Transverse colon (tissue), 4 donors: Measurements from ENCODE around the gene ROR1. TPM values are rescaled to one million over a fixed set of nuclear protein-coding genes. Genes with fewer than 3 reads are reported as not detected.
A peak's percentile ranks its signal among the peaks of the same experiment; 100 is the strongest.

ENCODE experiments used
- DNase-seq: peaks from one replicate; pipeline ENCODE4 v3.0.0-alpha.2; 2019
- H3K27ac ChIP-seq, 4 donors: fragments of 200-600 bp; sonication (generic); 2 replicates each; pipeline ENCODE4 v1.5.1; 2016 to 2018; ENCODE audit warnings: inconsistent platforms in 4 of 4
- H3K27me3 ChIP-seq: fragments of 200-600 bp; sonication (generic); 2 replicates; pipeline ENCODE4 v1.5.1; 2017; ENCODE audit warnings: inconsistent platforms
- H3K36me3 ChIP-seq, 4 donors: fragments of 200-600 bp; sonication (generic); 2 replicates each; pipeline ENCODE4 v1.5.1; 2017 to 2019; ENCODE audit warnings: inconsistent platforms in 4 of 4
- H3K4me1 ChIP-seq, 4 donors: fragments of 200-600 bp; sonication (generic); 2 replicates each; pipeline ENCODE4 v1.5.1; 2017 to 2020; ENCODE audit warnings: inconsistent platforms in 4 of 4
- H3K4me3 ChIP-seq, 4 donors: fragments of 200-600 bp; sonication (generic); 1 replicate in 1 of 4; 2 replicates in 3 of 4; pipeline versions ENCODE4 v1.5.1 to v1.6.1; 2017 to 2019; ENCODE audit warnings: inconsistent platforms in 4 of 4
- H3K9me3 ChIP-seq, 2 donors: fragments of 200-600 bp; sonication (generic); 2 replicates each; pipeline ENCODE4 v1.5.1; 2017 to 2019; ENCODE audit warnings: inconsistent platforms in 2 of 2
- CTCF ChIP-seq, 5 experiments: fragments of 200-600 bp in 3 of 5; fragments of 450-650 bp in 2 of 5; sonication (generic) in 3 of 5; IDR thresholded peaks; 1 replicate in 2 of 5; 2 replicates in 3 of 5; pipeline ENCODE4 v1.5.1; 2016 to 2017; ENCODE audit warnings: antibody characterized with exemption in 5 of 5, inconsistent platforms in 3 of 5, mild to moderate bottlenecking in 2 of 5, moderate library complexity in 1 of 5
- EP300 ChIP-seq: sonication (generic); formaldehyde crosslinking; IDR thresholded peaks from one replicate; pipeline ENCODE4 v1.6.1; 2017; ENCODE audit warnings: antibody characterized with exemption, low read depth
- POLR2A ChIP-seq: fragments of 450-650 bp; IDR thresholded peaks from one replicate; pipeline ENCODE4 v1.6.1; 2016; ENCODE audit warnings: antibody characterized with exemption, mild to moderate bottlenecking, moderate library complexity
- POLR2AphosphoS5 ChIP-seq, 3 donors: sonication (generic); formaldehyde crosslinking; IDR thresholded peaks; one replicate each; pipeline ENCODE4 v1.6.1; 2016; ENCODE audit warnings: antibody characterized with exemption in 3 of 3
- WGBS, 2 donors: methylation state at CpG; one replicate each; pipeline ENCODE4 v1.1.5; 2018; ENCODE audit warnings: low coverage in 1 of 2; 5-methylcytosine and 5-hydroxymethylcytosine counted together
- in situ Hi-C, 4 donors: fragments of 200-750 bp; cut with MboI; loops; one replicate each; pipeline versions ENCODE4 v1.15.0 to v1.15.1; 2017; ENCODE audit warnings: low sequenced_read_pairs in 3 of 4, low pct_ligation_motif_present in 1 of 4, low pct_unique_long_range_greater_than_20kb in 1 of 4
- intact Hi-C: fragments of 100-400 bp; cut with DNase I; formaldehyde crosslinking; loops from one replicate; pipeline ENCODE4 v1.15.1; 2023; ENCODE audit warnings: low total_unique reads
- total RNA-seq, 4 donors: library from RNA; depleted of rRNA; stranded (reverse); fragments of >200 nt; gene quantifications; one replicate each; pipeline ENCODE4 v1.1.0, GENCODE V29; 2016

Gene ROR1
- total RNA-seq, 4 donors from 2014 or later, result 3.0 to 6.7 (median 4.6) TPM

- WGBS, 2 donors, result 74 to 75% methylated on average over 2 to 3 of the region's 3 CpGs
- TF ChIP-seq CTCF (IDR thresholded peaks at IDR 0.05) (no peak), EP300 (no peak), POLR2AphosphoS5 (IDR thresholded peaks at IDR 0.05) (no peak), POLR2A (no peak)
- no peaks in the 10 kb centered on the region for H3K36me3 ChIP-seq
- H3K9me3 ChIP-seq, result no peaks in the 10 kb centered on the region
- no peak for DNase-seq
- intact Hi-C loops, result no loop called here
- peaks cover 0 to 10% (median 0%) of the 10 kb centered on the region in 4 donors for H3K4me1 ChIP-seq
- in situ Hi-C loops, result no loop called here
- no peaks in the 10 kb centered on the region for H3K27me3 ChIP-seq
- no peak overlapping the region for H3K27ac ChIP-seq
- H3K4me3 ChIP-seq, result no peak overlapping the region
These were observed 169.6 kb downstream of the ROR1 start for GRCh38 chr1:63943393-63943792.

- H3K4me1 ChIP-seq, result peaks cover 0 to 10% (median 0%) of the 10 kb centered on the region in 4 donors
- no peaks in the 10 kb centered on the region for H3K9me3 ChIP-seq
- no peak overlapping the region for H3K4me3 ChIP-seq
- in situ Hi-C loops, result no loop called here
- H3K36me3 ChIP-seq, result no peaks in the 10 kb centered on the region
- WGBS, 2 donors, result 93 to 100% methylated on average over 1 of the region's 1 CpG
- no peak overlapping the region for H3K27ac ChIP-seq
- intact Hi-C loops, result no loop called here
- DNase-seq, result no peak
- no peak for TF ChIP-seq EP300
- TF ChIP-seq POLR2AphosphoS5 (IDR thresholded peaks at IDR 0.05), result no peak
- TF ChIP-seq POLR2A, result no peak
- no peak for TF ChIP-seq CTCF (IDR thresholded peaks at IDR 0.05)
- H3K27me3 ChIP-seq, result no peaks in the 10 kb centered on the region
These were observed 172.1 kb downstream of the ROR1 start for GRCh38 chr1:63945943-63946342.

GRCh38 chr1:63946866-63947491, 173.2 kb downstream of the ROR1 start:
- peak; percentile 11 for DNase-seq

GRCh38 chr1:63947904-63948303, 174.1 kb downstream of the ROR1 start:
- no peak for TF ChIP-seq EP300
- no peak for TF ChIP-seq POLR2A
- no peak for TF ChIP-seq POLR2AphosphoS5 (IDR thresholded peaks at IDR 0.05)
- Histone ChIP-seq H3K27ac (no peak overlapping the region), H3K4me1 (peaks cover 0 to 10% (median 0%) of the 10 kb centered on the region in 4 donors), H3K27me3 (no peaks in the 10 kb centered on the region), H3K36me3 (no peaks in the 10 kb centered on the region), H3K9me3 (no peaks in the 10 kb centered on the region), H3K4me3 (no peak overlapping the region)
- DNase-seq, result no peak
- in situ Hi-C loops, result no loop called here
- intact Hi-C loops, result no loop called here
- 89 to 94% methylated on average over 3 of the region's 3 CpGs for WGBS, 2 donors

More at GRCh38 chr1:63946866-63947491, 173.2 kb downstream of the ROR1 start:
- intact Hi-C loops, result no loop called here
- Histone ChIP-seq H3K4me1 (peaks cover 0 to 10% (median 0%) of the 10 kb centered on the region in 4 donors), H3K27me3 (no peaks in the 10 kb centered on the region), H3K9me3 (no peaks in the 10 kb centered on the region), H3K4me3 (no peak overlapping the region), H3K36me3 (no peaks in the 10 kb centered on the region), H3K27ac (no peak overlapping the region)
- 79% methylated on average over 11 of the region's 11 CpGs; no CpG with 5 or more reads in 1 of the 2 donors for WGBS, 2 donors
- in situ Hi-C loops, result no loop called here
- no peak for TF ChIP-seq POLR2AphosphoS5 (IDR thresholded peaks at IDR 0.05)
- TF ChIP-seq CTCF (IDR thresholded peaks at IDR 0.05), result no peak
- no peak for TF ChIP-seq EP300
- TF ChIP-seq POLR2A, result no peak
